Measurements from ENCODE around the gene HS2ST1. TPM values are rescaled to one million over a fixed set of nuclear protein-coding genes. Genes with fewer than 3 reads are reported as not detected.
"Not testable (repeated sequence)": the region's sequence is repeated elsewhere in the genome, so short reads cannot be mapped to it uniquely, and the experiment has no call there.

Gene HS2ST1
- total RNA-seq, 1 donor from 2014 or later = 19.0 TPM

DNA sequence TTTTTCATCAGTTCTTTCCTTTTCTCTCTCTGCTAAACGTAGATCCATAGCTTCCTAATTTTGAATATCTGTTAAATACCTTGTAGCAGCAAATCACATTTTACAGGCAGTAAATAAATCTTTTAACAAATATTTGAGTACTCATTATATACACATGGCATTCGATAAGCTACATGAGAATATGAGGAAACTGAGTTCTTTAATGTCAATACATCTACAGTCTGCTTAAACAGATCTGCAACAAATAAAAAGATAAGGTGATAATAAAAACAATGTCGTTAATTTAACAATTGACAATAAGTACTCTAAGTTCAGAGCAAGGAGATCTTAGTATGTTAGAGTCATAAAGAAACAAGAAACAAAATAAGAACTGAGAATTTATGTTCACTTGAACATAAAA, 43.4 kb upstream of the HS2ST1 start:
- ATAC-seq (no peak), DNase-seq (no peak)
- Histone ChIP-seq H3K4me1 (no peaks in the 10 kb centered on the region), H3K9me3 (no peaks in the 10 kb centered on the region), H3K27me3 (ENCODE audit: low read depth) (no peaks in the 10 kb centered on the region), H3K27ac (no peak overlapping the region), H3K4me3 (no peak overlapping the region), H3K36me3 (no peaks in the 10 kb centered on the region)
- TF ChIP-seq CTCF (IDR thresholded peaks at IDR 0.05) = no peak
- intact Hi-C loops (cut with DNase I) = no loop called here

GRCh38 chr1:86872086-86872485, 42.3 kb upstream of the HS2ST1 start:
- TF ChIP-seq CTCF (IDR thresholded peaks at IDR 0.05) = no peak
- DNase-seq = no peak
- no peaks in the 10 kb centered on the region for H3K27me3 ChIP-seq (ENCODE audit: low read depth)

GRCh38 chr1:86875722-86876121, 38.7 kb upstream of the HS2ST1 start:
- peaks cover 26% of the 10 kb centered on the region for H3K36me3 ChIP-seq

More at GRCh38 chr1:86872086-86872485, 42.3 kb upstream of the HS2ST1 start:
- no peaks in the 10 kb centered on the region for H3K4me1 ChIP-seq
- intact Hi-C loops (cut with DNase I) = no loop called here
- no peaks in the 10 kb centered on the region for H3K36me3 ChIP-seq
- ATAC-seq = no peak
- no peaks in the 10 kb centered on the region for H3K9me3 ChIP-seq
- no peak overlapping the region for H3K27ac ChIP-seq
- no peak overlapping the region for H3K4me3 ChIP-seq

DNA sequence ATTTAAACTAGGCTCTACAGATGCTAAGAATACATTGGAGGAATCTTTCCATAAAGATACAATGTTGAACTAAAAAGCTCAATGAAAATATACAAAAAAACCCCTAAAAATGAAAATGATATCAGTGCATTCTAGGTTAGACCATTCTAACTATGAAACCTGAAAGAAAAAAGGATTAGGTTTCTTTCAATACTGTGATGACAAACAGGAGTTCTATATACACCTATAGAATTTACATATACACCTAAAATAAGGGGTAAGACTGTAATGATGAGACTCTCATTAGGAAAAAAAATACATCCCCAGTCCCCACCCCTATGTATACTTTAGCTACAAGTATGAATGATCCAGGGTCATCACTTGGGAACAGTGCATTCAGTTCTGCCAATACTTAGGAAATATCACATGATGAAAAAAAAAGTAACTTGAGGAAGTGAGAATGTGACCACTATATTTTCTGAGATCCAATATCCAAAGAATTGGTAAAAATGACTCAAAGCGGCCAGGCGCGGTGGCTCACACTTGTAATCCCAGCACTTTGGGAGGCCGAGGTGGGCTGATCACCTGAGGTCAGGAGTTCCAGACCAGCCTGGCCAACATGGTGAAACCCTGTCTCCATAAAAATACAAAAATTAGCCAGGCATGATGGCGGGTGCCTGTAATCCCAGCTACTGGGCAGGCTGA, 26.8 kb upstream of the HS2ST1 start:
- no peak overlapping the region for H3K4me3 ChIP-seq

More at GRCh38 chr1:86875722-86876121, 38.7 kb upstream of the HS2ST1 start:
- H3K4me3 ChIP-seq = no peak overlapping the region
- ATAC-seq = no peak
- no peaks in the 10 kb centered on the region for H3K4me1 ChIP-seq
- no peak for TF ChIP-seq CTCF (IDR thresholded peaks at IDR 0.05)
- H3K27ac ChIP-seq = no peak overlapping the region
- intact Hi-C loops (cut with DNase I) = no loop called here
- H3K27me3 ChIP-seq (ENCODE audit: low read depth) = no peaks in the 10 kb centered on the region
- no peaks in the 10 kb centered on the region for H3K9me3 ChIP-seq
- no peak for DNase-seq

DNA sequence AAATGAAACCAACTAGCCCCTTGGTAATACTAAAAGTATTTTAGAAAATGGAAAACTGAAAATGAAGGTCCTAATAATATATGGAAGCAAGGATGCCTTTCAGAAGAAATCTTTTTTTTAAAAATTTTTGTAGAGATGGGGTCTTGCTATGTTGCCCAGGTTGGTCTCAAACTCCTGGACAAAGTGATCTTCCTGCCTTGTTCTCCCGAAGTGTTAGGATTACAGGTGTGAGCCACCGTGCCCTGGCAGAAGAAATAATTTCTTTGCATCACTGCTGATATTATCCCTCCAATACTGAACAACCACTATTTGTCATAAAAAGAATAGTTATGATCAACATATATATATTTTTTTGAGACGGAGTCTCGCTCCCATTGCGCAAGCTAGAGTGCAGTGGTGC, 26.1 kb upstream of the HS2ST1 start:
- Histone ChIP-seq H3K36me3 (no peaks in the 10 kb centered on the region), H3K4me3 (no peak overlapping the region), H3K27ac (no peak overlapping the region), H3K4me1 (no peaks in the 10 kb centered on the region), H3K27me3 (ENCODE audit: low read depth) (no peaks in the 10 kb centered on the region), H3K9me3 (no peaks in the 10 kb centered on the region)
- TF ChIP-seq CTCF (IDR thresholded peaks at IDR 0.05) = no peak
- ATAC-seq (no peak), DNase-seq (no peak)
- intact Hi-C loops (cut with DNase I) = no loop called here

More for the DNA sequence above, 26.8 kb upstream of the HS2ST1 start:
- intact Hi-C loops (cut with DNase I) = no loop called here
- ATAC-seq (no peak), DNase-seq (no peak)
- Histone ChIP-seq H3K9me3 (no peaks in the 10 kb centered on the region), H3K4me1 (no peaks in the 10 kb centered on the region), H3K27ac (no peak overlapping the region), H3K27me3 (ENCODE audit: low read depth) (no peaks in the 10 kb centered on the region), H3K36me3 (no peaks in the 10 kb centered on the region)
- TF ChIP-seq CTCF (IDR thresholded peaks at IDR 0.05) = no peak

DNA sequence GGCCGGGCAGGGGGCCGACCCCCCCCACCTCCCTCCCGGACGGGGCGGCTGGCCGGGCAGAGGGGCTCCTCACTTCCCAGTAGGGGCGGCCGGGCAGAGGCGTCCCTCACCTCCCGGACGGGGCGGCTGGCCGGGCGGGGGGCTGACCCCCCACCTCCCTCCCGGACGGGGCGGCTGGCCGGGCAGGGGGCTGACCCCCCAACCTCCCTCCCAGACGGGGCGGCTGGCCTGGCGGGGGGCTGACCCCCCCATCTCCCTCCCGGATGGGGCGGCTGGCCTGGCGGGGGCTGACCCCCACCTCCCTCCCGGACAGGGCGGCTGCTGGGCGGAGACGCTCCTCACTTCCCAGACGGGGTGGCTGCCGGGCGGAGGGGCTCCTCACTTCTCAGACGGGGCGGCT, 15.0 kb upstream of the HS2ST1 start:
- H3K4me1 ChIP-seq; ATAC-seq; H3K27me3 ChIP-seq (ENCODE audit: low read depth); H3K4me3 ChIP-seq; H3K9me3 ChIP-seq; intact Hi-C loops (cut with DNase I); H3K27ac ChIP-seq; DNase-seq: not testable (repeated sequence)
- peaks cover 28% of the 10 kb centered on the region for H3K36me3 ChIP-seq
